GM23338 (cell line): ENCODE results near the gene GRID2IP. TPM values are rescaled to one million over a fixed set of nuclear protein-coding genes. Genes with fewer than 3 reads are reported as not detected.

Source experiments
- ATAC-seq: fragments of 200-7000 bp; cut with Tn5 transposase; 3 replicates; pipeline ENCODE4 v1.9.1; 2020
- DNase-seq: peaks from one replicate; pipeline ENCODE4 v3.0.0-alpha.2; 2015; ENCODE audit warnings: low spot score
- H2AFZ ChIP-seq: fragments of 200-600 bp; sonication (generic); 2 replicates; pipeline ENCODE4 v1.8.0; 2016; ENCODE audit warnings: antibody characterized with exemption, mild to moderate bottlenecking, moderate library complexity
- H3F3A ChIP-seq: fragments of 200-600 bp; sonication (generic); replicated peaks from 2 replicates; pipeline ENCODE4 v1.8.0; 2017; ENCODE audit warnings: antibody characterized with exemption, mixed run types, low read depth
- H3K27ac ChIP-seq: fragments of 200-600 bp; sonication (generic); 2 replicates; pipeline ENCODE4 v1.6.1; 2016; ENCODE audit warnings: low read depth
- H3K27me3 ChIP-seq: fragments of 200-600 bp; sonication (generic); 2 replicates; pipeline ENCODE4 v1.8.0; 2016; ENCODE audit warnings: mild to moderate bottlenecking, mixed run types, moderate library complexity; ENCODE audit not compliant: insufficient read depth
- H3K36me3 ChIP-seq: fragments of 200-600 bp; sonication (generic); 2 replicates; pipeline ENCODE4 v1.8.0; 2016; ENCODE audit warnings: mild to moderate bottlenecking; ENCODE audit not compliant: insufficient read depth
- H3K4me1 ChIP-seq: fragments of 200-600 bp; sonication (generic); 2 replicates; pipeline ENCODE4 v1.8.0; 2016; ENCODE audit warnings: mild to moderate bottlenecking, moderate library complexity; ENCODE audit not compliant: insufficient read depth
- H3K4me2 ChIP-seq: fragments of 200-600 bp; sonication (generic); 2 replicates; pipeline ENCODE4 v1.7.1; 2017; ENCODE audit warnings: mixed run types
- H3K4me3 ChIP-seq: fragments of 200-600 bp; sonication (generic); 2 replicates; pipeline ENCODE4 v1.6.1; 2016; ENCODE audit warnings: mixed run types
- H3K79me2 ChIP-seq: fragments of 200-600 bp; sonication (generic); replicated peaks from 2 replicates; pipeline ENCODE4 v1.8.0; 2017; ENCODE audit warnings: mild to moderate bottlenecking; ENCODE audit not compliant: insufficient read depth
- H3K9me2 ChIP-seq: fragments of 200-600 bp; sonication (generic); 2 replicates; pipeline ENCODE4 v1.8.0; 2017; ENCODE audit not compliant: insufficient read depth
- H4K20me1 ChIP-seq: fragments of 200-600 bp; sonication (generic); replicated peaks from 2 replicates; pipeline ENCODE4 v1.8.0; 2017; ENCODE audit warnings: mild to moderate bottlenecking; ENCODE audit not compliant: insufficient read depth
- H3K27ac Mint-ChIP-seq: 2 replicates; pipeline ENCODE4 v1.8.0; 2020; ENCODE audit warnings: inconsistent platforms, mild to moderate bottlenecking, moderate library complexity, mixed read lengths
- H3K27me3 Mint-ChIP-seq: 3 replicates; pipeline ENCODE4 v1.8.0; 2022; ENCODE audit warnings: low read depth, mild to moderate bottlenecking, moderate library complexity, mixed read lengths, inconsistent platforms; ENCODE audit not compliant: insufficient read depth, poor library complexity
- H3K36me3 Mint-ChIP-seq: 3 replicates; pipeline ENCODE4 v1.8.0; 2021; ENCODE audit warnings: low read depth, mild to moderate bottlenecking, inconsistent platforms, moderate library complexity, mixed read lengths
- H3K4me1 Mint-ChIP-seq: 3 replicates; pipeline ENCODE4 v1.8.0; 2020; ENCODE audit warnings: mild to moderate bottlenecking, inconsistent platforms, mixed read lengths
- H3K4me3 Mint-ChIP-seq: 3 replicates; pipeline ENCODE4 v1.8.0; 2021; ENCODE audit warnings: moderate library complexity, mild to moderate bottlenecking, inconsistent platforms, mixed read lengths
- H3K9me3 Mint-ChIP-seq: 3 replicates; pipeline ENCODE4 v1.8.0; 2020; ENCODE audit warnings: moderate library complexity, mild to moderate bottlenecking, inconsistent platforms, mixed read lengths
- CREB1 ChIP-seq: fragments of 250-450 bp; sonication (Bioruptor Pico); IDR thresholded peaks from 2 replicates; pipeline ENCODE4 v1.5.0; 2020; ENCODE audit warnings: low read depth, mild to moderate bottlenecking, moderate library complexity
- EZH2 ChIP-seq: fragments of 200-600 bp; sonication (generic); IDR thresholded peaks from one replicate; pipeline ENCODE4 v1.8.0; 2017; ENCODE audit warnings: antibody characterized with exemption, mild to moderate bottlenecking, low read depth; ENCODE audit not compliant: unreplicated experiment
- EZH2phosphoT487 ChIP-seq: fragments of 200-600 bp; sonication (generic); IDR thresholded peaks from one replicate; pipeline ENCODE4 v1.8.1; 2018; ENCODE audit warnings: antibody characterized with exemption; ENCODE audit not compliant: unreplicated experiment
- JUNB ChIP-seq: IDR thresholded peaks from one replicate; pipeline ENCODE4 v1.6.1; 2016; ENCODE audit warnings: antibody characterized with exemption; ENCODE audit not compliant: unreplicated experiment
- NANOG ChIP-seq: IDR thresholded peaks from 2 replicates; pipeline ENCODE4 v1.6.1; 2016; ENCODE audit warnings: antibody characterized with exemption, borderline replicate concordance
- POLR2AphosphoS5 ChIP-seq: IDR thresholded peaks from 2 replicates; pipeline ENCODE4 v1.6.1; 2016; ENCODE audit warnings: antibody characterized with exemption, low read depth
- STAT1 ChIP-seq: IDR thresholded peaks from one replicate; pipeline ENCODE4 v1.6.1; 2016; ENCODE audit warnings: antibody characterized with exemption; ENCODE audit not compliant: unreplicated experiment
- ZNF114 ChIP-seq: fragments of 250-450 bp; sonication (Bioruptor Pico); IDR thresholded peaks from 2 replicates; pipeline ENCODE4 v1.5.0; 2020; ENCODE audit warnings: mild to moderate bottlenecking, moderate library complexity
- ZNF331 ChIP-seq: fragments of 250-450 bp; sonication (Bioruptor Pico); IDR thresholded peaks from 2 replicates; pipeline ENCODE4 v1.5.0; 2020; ENCODE audit warnings: low read depth, mild to moderate bottlenecking, moderate library complexity
- polyA plus RNA-seq: library from polyadenylated mRNA; unstranded; fragments of >200 nt; fragmentation: Nextera tagmentation; extraction: Ambion mirVana; gene quantifications from 2 replicates; pipeline ENCODE4 v1.2.1, GENCODE V29; 2016
- total RNA-seq: library from RNA; depleted of rRNA; stranded (reverse); fragments of >200 nt; shearing (Covaris generic); gene quantifications from 2 replicates; pipeline ENCODE4 v1.2.3, GENCODE V29; 2014
- TF ChIP-seq, protein P1 (sequence below): fragments of 250-450 bp; sonication (Bioruptor Pico); IDR thresholded peaks from 2 replicates; pipeline ENCODE4 v1.5.0; 2020; ENCODE audit warnings: mild to moderate bottlenecking, moderate library complexity
- TF ChIP-seq, protein P2 (sequence below): IDR thresholded peaks from 2 replicates; pipeline ENCODE4 v1.6.1; 2016; ENCODE audit warnings: antibody characterized with exemption
- TF ChIP-seq, protein P3 (sequence below): IDR thresholded peaks from one replicate; pipeline ENCODE4 v1.6.1; 2018; ENCODE audit warnings: antibody characterized with exemption; ENCODE audit not compliant: unreplicated experiment
- TF ChIP-seq, protein P4 (sequence below), 2 experiments: fragments of 200-600 bp in 1 of 2; sonication (generic) in 1 of 2; conservative IDR thresholded peaks; 2 replicates each; pipeline versions ENCODE4 v1.5.1 to v1.6.1; 2016 to 2017; ENCODE audit warnings: antibody characterized with exemption in 2 of 2, low read depth in 2 of 2, mild to moderate bottlenecking in 2 of 2, moderate library complexity in 1 of 2

Gene GRID2IP
- total and polyA plus RNA-seq, 2 experiments from 2014 or later, result 0.73 to 1.5 TPM

DNA sequence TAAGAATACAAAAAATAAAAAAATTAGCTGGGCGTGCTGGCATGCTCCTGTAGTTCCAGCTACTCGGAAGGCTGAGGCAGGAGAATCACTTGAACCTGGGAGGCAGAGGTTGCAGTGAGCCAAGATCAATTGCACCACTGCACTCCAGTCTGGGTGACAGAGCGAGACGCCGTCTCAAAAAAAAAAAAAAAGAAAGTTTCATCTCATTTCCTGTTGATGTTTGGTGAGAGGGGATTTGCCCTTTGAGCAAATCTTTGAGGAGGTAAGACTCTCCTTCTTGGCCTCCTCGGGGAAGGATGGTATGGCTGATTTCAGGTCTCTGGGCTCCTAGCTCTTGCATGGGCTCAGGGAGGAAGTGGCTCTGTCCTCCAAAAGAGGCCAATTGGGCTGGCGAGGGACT lies 3.6 kb upstream of the GRID2IP start:
- H3F3A ChIP-seq, result no peaks in the 10 kb centered on the region
- H3K27ac Mint-ChIP-seq, result no peak overlapping the region
- peaks cover 11% of the 10 kb centered on the region for H3K27me3 Mint-ChIP-seq
- ATAC-seq (no peak), DNase-seq (no peak)
- H3K36me3 Mint-ChIP-seq, result no peaks in the 10 kb centered on the region
- no peaks in the 10 kb centered on the region; the same call in 2 of the 3 replicates for H3K9me3 Mint-ChIP-seq
- 0 out of 2 replicates have a peak, but pooled peaks cover 3% of the 10 kb centered on the region for H3K9me2 ChIP-seq
- no peaks in the 10 kb centered on the region for H3K79me2 ChIP-seq
- no peaks in the 10 kb centered on the region for H3K36me3 ChIP-seq
- H3K27ac ChIP-seq, result no peak overlapping the region
- TF ChIP-seq, protein P1, sequence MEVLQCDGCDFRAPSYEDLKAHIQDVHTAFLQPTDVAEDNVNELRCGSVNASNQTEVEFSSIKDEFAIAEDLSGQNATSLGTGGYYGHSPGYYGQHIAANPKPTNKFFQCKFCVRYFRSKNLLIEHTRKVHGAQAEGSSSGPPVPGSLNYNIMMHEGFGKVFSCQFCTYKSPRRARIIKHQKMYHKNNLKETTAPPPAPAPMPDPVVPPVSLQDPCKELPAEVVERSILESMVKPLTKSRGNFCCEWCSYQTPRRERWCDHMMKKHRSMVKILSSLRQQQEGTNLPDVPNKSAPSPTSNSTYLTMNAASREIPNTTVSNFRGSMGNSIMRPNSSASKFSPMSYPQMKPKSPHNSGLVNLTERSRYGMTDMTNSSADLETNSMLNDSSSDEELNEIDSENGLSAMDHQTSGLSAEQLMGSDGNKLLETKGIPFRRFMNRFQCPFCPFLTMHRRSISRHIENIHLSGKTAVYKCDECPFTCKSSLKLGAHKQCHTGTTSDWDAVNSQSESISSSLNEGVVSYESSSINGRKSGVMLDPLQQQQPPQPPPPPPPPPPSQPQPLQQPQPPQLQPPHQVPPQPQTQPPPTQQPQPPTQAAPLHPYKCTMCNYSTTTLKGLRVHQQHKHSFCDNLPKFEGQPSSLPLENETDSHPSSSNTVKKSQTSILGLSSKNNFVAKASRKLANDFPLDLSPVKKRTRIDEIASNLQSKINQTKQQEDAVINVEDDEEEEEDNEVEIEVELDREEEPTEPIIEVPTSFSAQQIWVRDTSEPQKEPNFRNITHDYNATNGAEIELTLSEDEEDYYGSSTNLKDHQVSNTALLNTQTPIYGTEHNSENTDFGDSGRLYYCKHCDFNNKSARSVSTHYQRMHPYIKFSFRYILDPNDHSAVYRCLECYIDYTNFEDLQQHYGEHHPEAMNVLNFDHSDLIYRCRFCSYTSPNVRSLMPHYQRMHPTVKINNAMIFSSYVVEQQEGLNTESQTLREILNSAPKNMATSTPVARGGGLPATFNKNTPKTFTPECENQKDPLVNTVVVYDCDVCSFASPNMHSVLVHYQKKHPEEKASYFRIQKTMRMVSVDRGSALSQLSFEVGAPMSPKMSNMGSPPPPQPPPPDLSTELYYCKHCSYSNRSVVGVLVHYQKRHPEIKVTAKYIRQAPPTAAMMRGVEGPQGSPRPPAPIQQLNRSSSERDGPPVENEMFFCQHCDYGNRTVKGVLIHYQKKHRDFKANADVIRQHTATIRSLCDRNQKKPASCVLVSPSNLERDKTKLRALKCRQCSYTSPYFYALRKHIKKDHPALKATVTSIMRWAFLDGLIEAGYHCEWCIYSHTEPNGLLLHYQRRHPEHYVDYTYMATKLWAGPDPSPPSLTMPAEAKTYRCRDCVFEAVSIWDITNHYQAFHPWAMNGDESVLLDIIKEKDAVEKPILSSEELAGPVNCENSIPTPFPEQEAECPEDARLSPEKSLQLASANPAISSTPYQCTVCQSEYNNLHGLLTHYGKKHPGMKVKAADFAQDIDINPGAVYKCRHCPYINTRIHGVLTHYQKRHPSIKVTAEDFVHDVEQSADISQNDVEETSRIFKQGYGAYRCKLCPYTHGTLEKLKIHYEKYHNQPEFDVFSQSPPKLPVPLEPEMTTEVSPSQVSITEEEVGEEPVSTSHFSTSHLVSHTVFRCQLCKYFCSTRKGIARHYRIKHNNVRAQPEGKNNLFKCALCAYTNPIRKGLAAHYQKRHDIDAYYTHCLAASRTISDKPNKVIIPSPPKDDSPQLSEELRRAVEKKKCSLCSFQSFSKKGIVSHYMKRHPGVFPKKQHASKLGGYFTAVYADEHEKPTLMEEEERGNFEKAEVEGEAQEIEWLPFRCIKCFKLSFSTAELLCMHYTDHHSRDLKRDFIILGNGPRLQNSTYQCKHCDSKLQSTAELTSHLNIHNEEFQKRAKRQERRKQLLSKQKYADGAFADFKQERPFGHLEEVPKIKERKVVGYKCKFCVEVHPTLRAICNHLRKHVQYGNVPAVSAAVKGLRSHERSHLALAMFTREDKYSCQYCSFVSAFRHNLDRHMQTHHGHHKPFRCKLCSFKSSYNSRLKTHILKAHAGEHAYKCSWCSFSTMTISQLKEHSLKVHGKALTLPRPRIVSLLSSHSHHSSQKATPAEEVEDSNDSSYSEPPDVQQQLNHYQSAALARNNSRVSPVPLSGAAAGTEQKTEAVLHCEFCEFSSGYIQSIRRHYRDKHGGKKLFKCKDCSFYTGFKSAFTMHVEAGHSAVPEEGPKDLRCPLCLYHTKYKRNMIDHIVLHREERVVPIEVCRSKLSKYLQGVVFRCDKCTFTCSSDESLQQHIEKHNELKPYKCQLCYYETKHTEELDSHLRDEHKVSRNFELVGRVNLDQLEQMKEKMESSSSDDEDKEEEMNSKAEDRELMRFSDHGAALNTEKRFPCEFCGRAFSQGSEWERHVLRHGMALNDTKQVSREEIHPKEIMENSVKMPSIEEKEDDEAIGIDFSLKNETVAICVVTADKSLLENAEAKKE (CRISPR knock-in tag), result no peak
- TF ChIP-seq STAT1, result no peak
- TF ChIP-seq POLR2AphosphoS5, result no peak
- no peak for TF ChIP-seq ZNF114 (CRISPR knock-in tag)
- TF ChIP-seq EZH2phosphoT487, result no peak
- no peak for TF ChIP-seq CREB1 (CRISPR knock-in tag)
- TF ChIP-seq, protein P2, sequence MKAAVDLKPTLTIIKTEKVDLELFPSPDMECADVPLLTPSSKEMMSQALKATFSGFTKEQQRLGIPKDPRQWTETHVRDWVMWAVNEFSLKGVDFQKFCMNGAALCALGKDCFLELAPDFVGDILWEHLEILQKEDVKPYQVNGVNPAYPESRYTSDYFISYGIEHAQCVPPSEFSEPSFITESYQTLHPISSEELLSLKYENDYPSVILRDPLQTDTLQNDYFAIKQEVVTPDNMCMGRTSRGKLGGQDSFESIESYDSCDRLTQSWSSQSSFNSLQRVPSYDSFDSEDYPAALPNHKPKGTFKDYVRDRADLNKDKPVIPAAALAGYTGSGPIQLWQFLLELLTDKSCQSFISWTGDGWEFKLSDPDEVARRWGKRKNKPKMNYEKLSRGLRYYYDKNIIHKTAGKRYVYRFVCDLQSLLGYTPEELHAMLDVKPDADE, result no peak
- TF ChIP-seq, protein P3, sequence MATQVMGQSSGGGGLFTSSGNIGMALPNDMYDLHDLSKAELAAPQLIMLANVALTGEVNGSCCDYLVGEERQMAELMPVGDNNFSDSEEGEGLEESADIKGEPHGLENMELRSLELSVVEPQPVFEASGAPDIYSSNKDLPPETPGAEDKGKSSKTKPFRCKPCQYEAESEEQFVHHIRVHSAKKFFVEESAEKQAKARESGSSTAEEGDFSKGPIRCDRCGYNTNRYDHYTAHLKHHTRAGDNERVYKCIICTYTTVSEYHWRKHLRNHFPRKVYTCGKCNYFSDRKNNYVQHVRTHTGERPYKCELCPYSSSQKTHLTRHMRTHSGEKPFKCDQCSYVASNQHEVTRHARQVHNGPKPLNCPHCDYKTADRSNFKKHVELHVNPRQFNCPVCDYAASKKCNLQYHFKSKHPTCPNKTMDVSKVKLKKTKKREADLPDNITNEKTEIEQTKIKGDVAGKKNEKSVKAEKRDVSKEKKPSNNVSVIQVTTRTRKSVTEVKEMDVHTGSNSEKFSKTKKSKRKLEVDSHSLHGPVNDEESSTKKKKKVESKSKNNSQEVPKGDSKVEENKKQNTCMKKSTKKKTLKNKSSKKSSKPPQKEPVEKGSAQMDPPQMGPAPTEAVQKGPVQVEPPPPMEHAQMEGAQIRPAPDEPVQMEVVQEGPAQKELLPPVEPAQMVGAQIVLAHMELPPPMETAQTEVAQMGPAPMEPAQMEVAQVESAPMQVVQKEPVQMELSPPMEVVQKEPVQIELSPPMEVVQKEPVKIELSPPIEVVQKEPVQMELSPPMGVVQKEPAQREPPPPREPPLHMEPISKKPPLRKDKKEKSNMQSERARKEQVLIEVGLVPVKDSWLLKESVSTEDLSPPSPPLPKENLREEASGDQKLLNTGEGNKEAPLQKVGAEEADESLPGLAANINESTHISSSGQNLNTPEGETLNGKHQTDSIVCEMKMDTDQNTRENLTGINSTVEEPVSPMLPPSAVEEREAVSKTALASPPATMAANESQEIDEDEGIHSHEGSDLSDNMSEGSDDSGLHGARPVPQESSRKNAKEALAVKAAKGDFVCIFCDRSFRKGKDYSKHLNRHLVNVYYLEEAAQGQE, result no peak
- TF ChIP-seq, protein P4, sequence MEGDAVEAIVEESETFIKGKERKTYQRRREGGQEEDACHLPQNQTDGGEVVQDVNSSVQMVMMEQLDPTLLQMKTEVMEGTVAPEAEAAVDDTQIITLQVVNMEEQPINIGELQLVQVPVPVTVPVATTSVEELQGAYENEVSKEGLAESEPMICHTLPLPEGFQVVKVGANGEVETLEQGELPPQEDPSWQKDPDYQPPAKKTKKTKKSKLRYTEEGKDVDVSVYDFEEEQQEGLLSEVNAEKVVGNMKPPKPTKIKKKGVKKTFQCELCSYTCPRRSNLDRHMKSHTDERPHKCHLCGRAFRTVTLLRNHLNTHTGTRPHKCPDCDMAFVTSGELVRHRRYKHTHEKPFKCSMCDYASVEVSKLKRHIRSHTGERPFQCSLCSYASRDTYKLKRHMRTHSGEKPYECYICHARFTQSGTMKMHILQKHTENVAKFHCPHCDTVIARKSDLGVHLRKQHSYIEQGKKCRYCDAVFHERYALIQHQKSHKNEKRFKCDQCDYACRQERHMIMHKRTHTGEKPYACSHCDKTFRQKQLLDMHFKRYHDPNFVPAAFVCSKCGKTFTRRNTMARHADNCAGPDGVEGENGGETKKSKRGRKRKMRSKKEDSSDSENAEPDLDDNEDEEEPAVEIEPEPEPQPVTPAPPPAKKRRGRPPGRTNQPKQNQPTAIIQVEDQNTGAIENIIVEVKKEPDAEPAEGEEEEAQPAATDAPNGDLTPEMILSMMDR (conservative IDR thresholded peaks at IDR 0.05; ENCODE audit: low read depth in 2 of 2), result no peak
- TF ChIP-seq NANOG, result no peak
- no peak for TF ChIP-seq ZNF331 (CRISPR knock-in tag)
- no peak for TF ChIP-seq EZH2
- TF ChIP-seq JUNB, result no peak
- peaks cover 4% of the 10 kb centered on the region for H3K4me1 Mint-ChIP-seq
- H4K20me1 ChIP-seq, result no peaks in the 10 kb centered on the region
- no peak overlapping the region for H2AFZ ChIP-seq
- H3K27me3 ChIP-seq, result no peaks in the 10 kb centered on the region
- no peak overlapping the region for H3K4me3 Mint-ChIP-seq
- H3K4me3 ChIP-seq, result no peak overlapping the region
- no peak overlapping the region for H3K4me2 ChIP-seq
- peaks cover 10% of the 10 kb centered on the region; the same call in 1 of the 2 replicates for H3K4me1 ChIP-seq
